GM18498 (cell line): ENCODE measurements around the gene RBSN.

Experiments
- ATAC-seq: cut with Tn5 transposase; IDR thresholded peaks from one replicate; pipeline ENCODE4 v1.9.1; 2021; ENCODE audit warnings: mild to moderate bottlenecking, moderate library complexity; ENCODE audit not compliant: unreplicated experiment

RBSN gene

GRCh38 chr3:15023719-15024118, 75.2 kb downstream of the RBSN start:
- no peak for ATAC-seq

GRCh38 chr3:15023249-15023648, 75.7 kb downstream of the RBSN start:
- ATAC-seq: no peak
